ENCODE measurements around the gene TYRP1.
"Not testable (repeated sequence)": the region's sequence is repeated elsewhere in the genome, so short reads cannot be mapped to it uniquely, and the experiment has no call there.

TYRP1 gene, protein sequence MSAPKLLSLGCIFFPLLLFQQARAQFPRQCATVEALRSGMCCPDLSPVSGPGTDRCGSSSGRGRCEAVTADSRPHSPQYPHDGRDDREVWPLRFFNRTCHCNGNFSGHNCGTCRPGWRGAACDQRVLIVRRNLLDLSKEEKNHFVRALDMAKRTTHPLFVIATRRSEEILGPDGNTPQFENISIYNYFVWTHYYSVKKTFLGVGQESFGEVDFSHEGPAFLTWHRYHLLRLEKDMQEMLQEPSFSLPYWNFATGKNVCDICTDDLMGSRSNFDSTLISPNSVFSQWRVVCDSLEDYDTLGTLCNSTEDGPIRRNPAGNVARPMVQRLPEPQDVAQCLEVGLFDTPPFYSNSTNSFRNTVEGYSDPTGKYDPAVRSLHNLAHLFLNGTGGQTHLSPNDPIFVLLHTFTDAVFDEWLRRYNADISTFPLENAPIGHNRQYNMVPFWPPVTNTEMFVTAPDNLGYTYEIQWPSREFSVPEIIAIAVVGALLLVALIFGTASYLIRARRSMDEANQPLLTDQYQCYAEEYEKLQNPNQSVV

DNA sequence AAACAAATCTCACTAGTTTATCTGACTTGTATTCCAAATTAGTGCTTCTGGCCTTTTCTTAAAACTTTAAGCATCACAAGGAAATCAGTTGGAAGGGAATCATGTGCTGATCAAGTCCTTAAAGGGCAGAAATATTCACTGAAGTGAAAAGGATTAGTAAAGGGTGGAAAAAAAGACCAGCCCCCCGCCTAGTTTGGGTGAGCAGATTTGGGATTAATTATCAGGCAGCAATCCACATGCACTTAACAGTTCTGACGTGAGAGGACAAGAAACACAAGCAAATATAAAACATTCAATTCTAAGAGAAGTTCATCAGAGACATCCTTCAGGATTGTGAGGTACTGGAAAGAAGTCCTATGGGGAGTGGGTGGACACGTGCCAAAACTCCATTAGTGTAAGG, at the start of gene TYRP1:
TSS of gene TYRP1 (plus strand) at position 245 of the 400 bp plus-strand sequence. CDS start 612 bp downstream, outside the sequence.
- in situ Hi-C loops (cut with MboI; ENCODE audit: low sequenced_read_pairs) = no loop called here

DNA sequence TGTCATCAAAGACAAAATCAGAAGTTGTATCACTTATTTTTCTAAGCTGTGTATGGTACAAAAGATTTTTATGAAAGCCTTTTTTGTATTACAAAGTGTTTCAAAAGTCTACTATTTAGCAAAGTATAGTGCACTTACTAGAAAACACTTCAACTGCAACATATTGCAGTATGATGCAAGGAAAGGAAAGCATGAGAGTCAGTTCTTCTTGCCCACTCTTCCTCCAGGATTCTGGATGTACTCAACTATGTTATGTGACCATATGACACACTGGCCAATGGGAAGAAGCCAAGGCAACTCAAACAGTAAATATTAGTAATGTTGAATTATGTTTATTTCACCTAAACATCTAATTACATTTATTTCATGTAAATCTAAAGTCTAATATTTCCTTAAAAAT, 49.5 kb upstream of the TYRP1 start:
- in situ Hi-C loops (cut with MboI; ENCODE audit: low sequenced_read_pairs) = no loop called here

DNA sequence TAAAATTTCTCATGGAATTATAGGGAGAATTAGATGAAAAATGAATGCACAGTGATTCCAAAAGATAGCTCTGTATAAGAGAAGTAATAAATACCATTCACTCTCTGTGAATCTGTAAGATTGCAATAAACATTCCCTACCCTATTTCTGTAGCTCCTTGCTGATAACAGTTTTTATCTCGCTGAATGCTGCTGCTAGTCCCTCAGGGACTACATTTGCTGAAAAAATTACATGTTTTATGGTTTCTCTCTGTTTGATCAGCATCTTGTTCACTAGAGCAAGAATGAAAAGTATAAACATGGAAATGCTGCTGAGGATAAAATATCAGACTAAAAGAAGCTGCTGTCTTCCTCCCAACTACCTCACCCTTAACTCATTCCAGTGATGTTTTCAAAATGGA, 44.3 kb upstream of the TYRP1 start:
- in situ Hi-C loops (cut with MboI; ENCODE audit: low sequenced_read_pairs) = no loop called here

DNA sequence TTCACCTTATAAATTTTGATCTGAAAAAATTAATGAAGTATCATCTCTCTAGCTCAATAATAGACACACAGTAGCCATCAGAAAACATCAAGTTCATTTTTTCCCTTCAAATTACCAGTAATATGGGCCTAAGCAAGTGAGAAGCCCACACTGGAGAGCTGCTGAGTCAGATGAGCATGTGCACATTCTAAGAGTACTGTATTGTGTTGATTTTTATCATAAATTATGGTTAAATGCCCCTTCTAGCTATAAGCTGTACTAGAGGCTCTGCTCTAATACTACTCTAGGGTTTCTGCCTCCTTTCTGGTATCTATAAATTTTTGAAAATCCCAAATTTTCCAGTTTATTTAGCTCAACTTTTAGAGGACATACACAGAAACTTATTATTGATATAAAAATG, 42.1 kb upstream of the TYRP1 start:
- in situ Hi-C loops (cut with MboI; ENCODE audit: low sequenced_read_pairs) = no loop called here

DNA sequence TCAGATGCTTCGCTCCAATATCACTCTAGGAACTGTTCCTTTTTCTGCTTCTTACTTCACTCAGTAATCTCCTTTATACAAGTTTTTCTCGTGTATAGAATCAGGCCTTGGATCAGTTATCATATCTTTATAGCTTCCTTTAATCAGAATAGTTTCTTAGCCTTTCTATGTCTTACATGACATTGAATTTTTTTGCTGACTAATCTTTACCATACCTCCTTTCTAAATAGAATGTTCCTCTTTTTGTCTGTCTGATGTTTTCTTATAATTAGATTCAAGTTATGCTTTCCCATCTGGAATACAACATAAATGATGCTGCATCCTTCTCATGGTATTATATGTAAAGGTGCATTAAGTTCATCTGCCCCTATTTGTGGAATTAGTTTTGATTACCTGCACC, 40.2 kb upstream of the TYRP1 start:
- in situ Hi-C loops (cut with MboI; ENCODE audit: low sequenced_read_pairs) = no loop called here

DNA sequence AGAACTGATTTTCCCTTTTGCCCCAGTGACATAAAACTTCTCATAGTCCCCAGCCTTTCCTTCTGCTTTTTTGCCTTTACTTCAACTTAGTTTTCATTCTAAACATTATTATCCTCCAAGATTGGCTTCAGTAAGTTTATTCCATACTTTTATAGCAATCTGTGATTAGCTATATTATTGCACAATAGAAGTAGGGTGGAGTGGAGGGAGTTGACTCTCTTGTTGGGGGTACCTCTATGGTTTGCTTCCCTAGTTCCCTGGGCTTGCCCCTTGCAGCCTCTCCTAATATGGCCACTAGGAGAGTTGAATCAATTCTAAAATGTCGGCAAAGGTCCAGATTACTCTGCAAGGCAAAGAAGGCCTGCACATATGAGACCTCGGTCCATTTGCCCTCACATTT, 36.4 kb upstream of the TYRP1 start:
- in situ Hi-C loops (cut with MboI; ENCODE audit: low sequenced_read_pairs) = no loop called here

DNA sequence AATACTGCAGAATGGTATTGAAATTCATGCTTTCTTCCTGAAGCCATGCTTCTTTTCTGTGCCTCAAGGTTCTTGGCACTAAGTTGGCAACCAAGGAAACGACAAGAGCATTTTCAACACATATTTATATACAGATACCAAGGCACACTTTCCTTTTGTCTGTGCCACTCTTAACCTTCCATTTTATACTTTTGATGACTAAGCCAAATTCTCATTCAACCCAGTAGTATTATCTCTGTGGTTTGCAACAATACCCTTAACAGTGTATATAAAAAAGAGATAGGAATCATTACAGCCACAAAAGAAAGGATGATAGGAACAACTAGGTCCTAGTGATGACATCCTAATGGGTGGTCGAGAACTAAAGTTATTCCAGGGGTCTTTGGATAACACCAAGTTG, 36.0 kb upstream of the TYRP1 start:
- in situ Hi-C loops (cut with MboI; ENCODE audit: low sequenced_read_pairs) = no loop called here

DNA sequence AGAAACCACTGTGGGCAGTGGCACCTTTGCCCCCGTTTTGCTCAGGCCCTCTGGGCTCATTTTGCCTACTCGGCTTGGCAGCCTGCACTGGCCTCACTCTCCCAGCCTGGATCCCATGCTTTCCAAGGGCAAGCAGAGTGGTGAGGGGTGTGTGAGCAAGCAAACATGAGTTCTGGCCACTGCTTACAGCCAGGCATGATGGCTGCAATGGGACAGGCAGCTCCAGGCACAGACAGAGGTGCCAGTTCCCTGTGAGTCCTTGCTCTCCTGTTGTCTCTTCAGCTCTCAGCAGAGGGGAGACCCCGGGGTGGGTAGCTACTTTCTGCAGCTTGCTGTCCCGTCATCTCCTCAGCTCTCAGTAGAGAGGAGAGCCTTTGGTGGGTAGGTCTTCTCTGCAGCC, 35.2 kb upstream of the TYRP1 start:
- in situ Hi-C loops (cut with MboI; ENCODE audit: low sequenced_read_pairs) = no loop called here

DNA sequence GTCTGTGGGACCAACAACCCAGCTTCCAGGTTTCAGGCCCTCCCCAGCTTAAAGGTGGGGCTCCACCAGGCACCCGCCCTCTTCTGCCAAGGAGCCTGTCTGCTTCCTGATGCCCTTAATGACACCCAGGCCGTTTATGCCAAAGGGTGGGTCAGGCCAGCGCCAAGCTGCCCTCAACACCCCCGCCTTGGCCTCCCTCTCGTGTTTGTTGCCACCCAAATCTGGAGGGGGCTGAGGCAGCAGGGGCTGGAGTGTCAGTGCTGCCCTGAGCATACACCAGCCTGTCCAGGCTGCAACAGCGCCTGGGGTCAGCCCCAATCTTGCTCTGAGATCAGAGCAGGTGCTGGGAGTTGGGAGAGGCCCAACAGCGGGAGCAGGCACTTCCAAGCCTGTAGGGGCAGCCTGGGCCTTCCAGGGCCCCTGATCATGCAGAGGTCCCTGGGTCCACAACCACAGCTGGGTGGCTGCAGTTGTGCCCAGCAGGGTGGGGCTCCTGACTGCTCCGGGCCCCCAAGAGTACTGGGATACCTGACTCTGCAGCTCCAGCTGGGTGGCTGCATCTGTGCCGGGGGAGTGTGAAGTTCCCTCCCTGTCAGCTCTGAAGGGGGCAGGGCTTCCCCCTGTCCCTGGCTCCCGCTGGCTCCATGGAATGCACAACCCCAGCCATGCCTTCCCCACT, 34.5 kb upstream of the TYRP1 start:
- in situ Hi-C loops (cut with MboI; ENCODE audit: low sequenced_read_pairs) = no loop called here

DNA sequence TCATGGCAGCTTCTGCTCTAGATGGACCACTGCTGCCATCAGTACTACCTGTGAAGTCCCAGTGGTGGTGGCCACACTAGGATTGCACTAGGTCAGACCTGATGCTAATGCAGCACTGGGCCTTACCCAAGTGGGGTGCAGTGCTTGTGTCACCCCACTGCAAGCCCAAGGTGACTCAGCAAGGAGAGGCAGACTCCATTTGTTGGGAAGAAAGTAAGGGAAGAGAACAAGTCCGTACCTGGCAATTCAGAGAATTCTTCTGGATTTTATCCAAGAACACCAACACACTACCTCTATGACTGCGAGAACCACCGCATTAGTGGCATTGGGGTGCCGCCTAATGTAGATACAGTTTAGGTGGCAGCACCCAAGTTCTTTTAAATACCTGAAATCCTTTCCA, 34.0 kb upstream of the TYRP1 start:
- in situ Hi-C loops (cut with MboI; ENCODE audit: low sequenced_read_pairs) = no loop called here

DNA sequence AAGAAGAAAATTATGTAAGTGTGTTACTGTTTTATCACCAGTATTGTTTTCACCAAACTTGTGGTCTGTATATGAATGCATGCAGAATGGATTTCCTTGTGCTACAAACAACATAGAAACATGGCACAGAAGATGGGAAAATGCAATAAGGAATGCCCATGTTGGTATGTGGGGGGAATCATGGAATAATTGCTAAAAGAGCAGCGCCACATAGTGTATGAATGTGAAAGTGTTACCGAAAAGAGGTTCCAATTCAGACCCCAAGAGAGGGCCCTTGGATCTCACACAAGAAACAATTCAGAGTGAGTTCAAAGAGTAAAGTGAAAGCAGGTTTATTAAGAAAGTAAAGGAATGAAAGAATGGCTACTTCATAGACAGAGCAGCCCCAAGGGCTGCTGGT, 26.4 kb upstream of the TYRP1 start:
- in situ Hi-C loops (cut with MboI; ENCODE audit: low sequenced_read_pairs) = no loop called here

DNA sequence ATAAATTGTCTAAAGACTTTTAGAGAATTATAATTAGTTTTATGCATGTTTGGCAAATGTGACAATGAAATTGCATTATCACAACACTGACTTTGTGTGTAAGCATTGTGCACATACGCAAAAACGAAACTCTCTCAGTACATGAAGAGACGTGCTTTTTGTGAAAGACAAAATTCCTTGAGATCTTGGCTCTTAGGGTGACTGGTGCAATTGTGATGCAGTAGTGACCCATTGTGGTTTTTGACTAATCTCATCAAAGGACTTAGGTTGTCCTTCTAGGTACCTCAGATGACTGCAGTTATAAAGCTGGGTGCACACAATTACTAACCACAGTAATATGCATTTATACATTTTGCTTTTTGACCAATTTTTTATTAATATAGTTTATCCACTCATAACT, 25.3 kb upstream of the TYRP1 start:
- in situ Hi-C loops (cut with MboI; ENCODE audit: low sequenced_read_pairs) = no loop called here

DNA sequence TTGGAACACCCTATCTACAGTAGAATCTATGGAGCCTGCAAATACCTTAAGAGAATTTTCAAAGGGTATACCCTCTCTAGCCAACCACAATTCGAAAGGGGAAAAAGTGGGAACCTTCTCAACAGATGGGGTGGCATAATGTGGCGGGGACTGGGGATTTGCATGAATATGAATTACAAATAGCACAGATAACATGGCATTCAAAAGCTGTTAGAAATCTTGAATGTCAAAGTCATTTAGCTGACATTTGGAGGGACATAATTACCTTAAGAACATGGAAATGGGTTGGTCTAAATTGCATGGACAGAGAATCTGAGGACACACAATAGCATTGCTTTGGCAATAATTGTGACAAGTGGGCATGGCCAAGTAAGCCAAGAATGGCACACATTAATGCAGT, 23.2 kb upstream of the TYRP1 start:
- in situ Hi-C loops (cut with MboI; ENCODE audit: low sequenced_read_pairs) = no loop called here

DNA sequence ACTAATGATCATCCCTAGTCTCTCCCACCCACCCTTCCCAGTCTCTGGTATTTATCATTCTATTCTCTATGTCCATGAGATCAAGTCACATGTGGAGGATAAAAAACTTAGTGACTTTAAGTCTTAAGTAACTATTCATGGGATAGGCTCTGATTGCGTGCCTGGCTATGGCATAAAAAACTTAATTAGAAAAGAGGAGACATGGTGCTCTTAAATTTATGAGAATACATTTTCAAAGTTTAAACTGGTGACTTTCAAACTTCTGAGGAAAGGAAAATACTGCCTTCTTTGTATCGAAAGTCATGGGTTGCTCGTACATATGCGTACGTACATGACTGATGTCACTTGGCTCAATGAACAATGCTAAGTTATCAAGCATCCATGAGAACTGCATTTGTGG, 18.2 kb upstream of the TYRP1 start:
- in situ Hi-C loops (cut with MboI; ENCODE audit: low sequenced_read_pairs) = no loop called here

DNA sequence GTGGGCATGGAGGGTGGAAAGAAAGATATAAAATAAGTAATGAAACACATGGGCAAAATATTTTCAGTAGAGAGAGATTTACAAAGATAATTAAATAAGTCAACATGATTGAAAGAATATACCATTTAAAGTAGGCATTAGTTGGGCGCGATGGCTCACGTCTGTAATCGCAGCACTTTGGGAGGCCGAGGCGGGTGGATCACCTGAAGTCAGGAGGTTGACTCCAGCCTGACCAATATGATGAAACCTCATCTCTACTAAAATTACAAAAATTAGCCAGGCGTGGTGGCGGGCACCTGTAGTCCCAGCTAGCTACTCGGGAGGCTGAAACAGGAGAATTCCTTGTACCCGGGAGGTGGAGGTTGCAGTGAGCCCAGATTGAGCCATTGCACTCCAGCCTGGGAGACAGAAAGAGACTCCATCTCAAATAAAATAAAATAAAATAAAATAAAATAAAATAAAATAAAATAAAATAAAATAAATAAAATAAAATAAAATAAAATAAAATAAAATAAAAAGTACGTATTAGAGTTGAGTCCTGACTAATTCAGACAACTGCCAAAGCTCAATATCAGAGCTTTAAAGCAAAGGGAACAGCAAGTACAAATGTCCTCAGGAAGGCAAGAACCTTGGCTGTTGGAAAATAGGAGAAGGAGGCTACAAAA, 15.6 kb upstream of the TYRP1 start:
- in situ Hi-C loops (cut with MboI; ENCODE audit: low sequenced_read_pairs) = not testable (repeated sequence)

DNA sequence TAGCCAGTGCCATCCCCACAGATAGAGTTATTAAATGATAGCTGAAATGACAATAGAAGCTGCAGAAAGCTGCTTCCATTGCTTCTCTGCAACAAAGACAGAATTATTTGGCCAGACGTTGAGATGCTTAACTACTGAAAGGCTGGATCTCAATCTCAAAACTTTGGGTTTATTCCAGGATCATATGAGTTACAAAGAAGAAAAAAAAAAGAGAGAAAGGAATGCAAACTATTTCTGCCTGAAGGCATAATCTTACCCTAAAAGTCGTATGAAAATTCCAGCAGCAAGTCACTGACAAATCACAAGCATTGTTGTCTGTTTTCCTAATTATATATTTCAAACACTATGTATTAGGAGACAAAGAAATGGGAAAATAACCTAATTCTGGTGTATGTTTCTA, 12.8 kb upstream of the TYRP1 start:
- in situ Hi-C loops (cut with MboI; ENCODE audit: low sequenced_read_pairs) = no loop called here

DNA sequence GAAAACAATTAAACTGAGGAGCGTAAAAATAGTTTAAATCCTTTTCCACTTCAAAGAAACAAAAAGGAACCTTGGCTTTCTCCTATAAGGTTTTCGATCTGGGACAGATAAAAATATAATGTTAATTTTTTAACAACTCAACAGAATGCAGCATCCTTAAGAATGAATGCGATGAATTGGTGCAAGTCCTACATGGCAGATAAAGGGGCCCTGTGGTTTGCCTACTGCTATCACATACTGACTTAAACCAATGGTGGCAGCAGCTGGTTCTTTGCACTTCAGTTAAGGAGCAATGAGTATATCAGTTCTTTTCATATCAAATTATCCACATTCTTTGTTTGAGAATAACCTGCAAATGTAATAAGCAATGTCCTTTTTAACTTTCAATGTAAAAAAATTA, 12.4 kb upstream of the TYRP1 start:
- in situ Hi-C loops (cut with MboI; ENCODE audit: low sequenced_read_pairs) = no loop called here

DNA sequence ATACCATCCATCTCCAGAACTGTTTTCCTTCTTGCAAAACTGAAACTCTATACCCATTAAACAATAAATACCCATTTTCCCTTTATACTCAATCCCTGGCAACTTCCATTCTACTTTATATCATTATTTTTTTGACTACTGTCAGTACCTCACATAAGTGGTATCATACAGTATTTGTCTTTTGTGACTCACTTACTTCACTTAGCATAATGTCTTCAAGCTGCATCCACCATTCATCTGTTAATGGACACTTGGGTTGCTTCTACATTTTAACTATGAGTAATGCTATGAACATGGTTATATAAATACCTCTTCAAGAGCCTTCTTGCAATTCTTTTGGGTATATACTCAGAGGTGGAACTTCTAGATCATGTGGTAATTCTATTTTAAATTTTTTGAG, 11.6 kb upstream of the TYRP1 start:
- in situ Hi-C loops (cut with MboI; ENCODE audit: low sequenced_read_pairs) = no loop called here

DNA sequence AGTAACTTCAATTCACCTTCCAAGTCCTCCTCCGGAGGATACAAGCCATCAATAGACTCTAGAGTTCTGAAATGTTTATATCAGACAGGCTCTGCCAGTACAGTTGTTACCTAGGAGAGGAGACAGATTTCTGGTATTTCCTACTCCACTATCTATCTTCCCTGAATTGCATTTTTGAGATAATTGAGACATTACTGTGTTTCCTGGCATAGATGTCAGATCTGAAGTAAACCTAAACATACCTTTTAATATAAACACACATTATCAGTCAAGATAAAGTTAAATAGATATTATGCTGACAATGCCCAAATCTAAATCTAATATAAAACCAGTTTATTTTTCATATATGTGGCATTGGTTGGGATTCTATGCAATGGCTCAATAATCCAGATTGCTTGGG, 8.2 kb upstream of the TYRP1 start:
- in situ Hi-C loops (cut with MboI; ENCODE audit: low sequenced_read_pairs) = no loop called here

DNA sequence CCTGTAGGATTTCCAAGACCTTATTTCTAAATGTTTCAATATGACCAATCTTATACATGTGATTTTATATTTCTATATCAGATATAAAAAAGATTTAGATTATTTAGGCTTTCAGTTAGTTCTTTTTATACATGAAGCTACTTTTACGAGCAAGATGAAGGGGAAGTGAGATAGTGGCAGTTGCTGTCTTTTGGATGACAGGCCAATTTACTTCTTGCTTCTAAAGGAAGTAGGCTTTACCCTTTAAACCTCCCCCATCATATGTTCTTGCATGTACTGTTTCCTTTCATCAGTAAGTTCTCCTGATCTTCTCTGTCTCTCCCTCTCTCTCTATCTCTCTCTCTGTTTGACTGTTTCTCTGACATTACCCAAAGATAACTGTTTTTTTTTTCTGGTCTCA, 4.0 kb upstream of the TYRP1 start:
- in situ Hi-C loops (cut with MboI; ENCODE audit: low sequenced_read_pairs) = no loop called here

DNA sequence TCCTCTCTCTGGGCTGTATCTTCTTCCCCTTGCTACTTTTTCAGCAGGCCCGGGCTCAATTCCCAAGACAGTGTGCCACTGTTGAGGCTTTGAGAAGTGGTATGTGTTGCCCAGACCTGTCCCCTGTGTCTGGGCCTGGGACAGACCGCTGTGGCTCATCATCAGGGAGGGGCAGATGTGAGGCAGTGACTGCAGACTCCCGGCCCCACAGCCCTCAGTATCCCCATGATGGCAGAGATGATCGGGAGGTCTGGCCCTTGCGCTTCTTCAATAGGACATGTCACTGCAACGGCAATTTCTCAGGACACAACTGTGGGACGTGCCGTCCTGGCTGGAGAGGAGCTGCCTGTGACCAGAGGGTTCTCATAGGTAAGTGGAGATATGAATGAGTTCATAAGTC, 828 bp downstream of the TYRP1 start:
- in situ Hi-C loops (cut with MboI; ENCODE audit: low sequenced_read_pairs) = no loop called here

DNA sequence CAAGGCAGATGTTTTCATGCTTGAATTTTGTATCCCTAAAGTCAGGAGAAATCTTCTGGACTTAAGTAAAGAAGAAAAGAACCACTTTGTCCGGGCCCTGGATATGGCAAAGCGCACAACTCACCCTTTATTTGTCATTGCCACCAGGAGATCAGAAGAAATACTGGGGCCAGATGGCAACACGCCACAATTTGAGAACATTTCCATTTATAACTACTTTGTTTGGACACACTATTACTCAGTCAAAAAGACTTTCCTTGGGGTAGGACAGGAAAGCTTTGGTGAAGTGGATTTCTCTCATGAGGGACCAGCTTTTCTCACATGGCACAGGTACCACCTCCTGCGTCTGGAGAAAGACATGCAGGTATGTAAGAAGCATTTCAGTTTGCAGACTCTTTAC, 2.3 kb downstream of the TYRP1 start:
- in situ Hi-C loops (cut with MboI; ENCODE audit: low sequenced_read_pairs) = no loop called here
